HTR-8/SVneo (cell line): ENCODE results near the gene ZNF20.
A peak's percentile ranks its signal among the peaks of the same experiment; 100 is the strongest.
"Not testable (repeated sequence)": the region's sequence is repeated elsewhere in the genome, so short reads cannot be mapped to it uniquely, and the experiment has no call there.

Experiments used
- DNase-seq: peaks from one replicate; pipeline ENCODE4 v3.0.0; 2011; ENCODE audit warnings: low spot score, mixed read lengths; ENCODE audit not compliant: insufficient read length
- FAIRE-seq: peaks from 2 replicates; lab custom pipeline; 2011; peaks lifted over from hg19 to GRCh38; lab: Jason Lieb, UNC

Gene ZNF20

DNA sequence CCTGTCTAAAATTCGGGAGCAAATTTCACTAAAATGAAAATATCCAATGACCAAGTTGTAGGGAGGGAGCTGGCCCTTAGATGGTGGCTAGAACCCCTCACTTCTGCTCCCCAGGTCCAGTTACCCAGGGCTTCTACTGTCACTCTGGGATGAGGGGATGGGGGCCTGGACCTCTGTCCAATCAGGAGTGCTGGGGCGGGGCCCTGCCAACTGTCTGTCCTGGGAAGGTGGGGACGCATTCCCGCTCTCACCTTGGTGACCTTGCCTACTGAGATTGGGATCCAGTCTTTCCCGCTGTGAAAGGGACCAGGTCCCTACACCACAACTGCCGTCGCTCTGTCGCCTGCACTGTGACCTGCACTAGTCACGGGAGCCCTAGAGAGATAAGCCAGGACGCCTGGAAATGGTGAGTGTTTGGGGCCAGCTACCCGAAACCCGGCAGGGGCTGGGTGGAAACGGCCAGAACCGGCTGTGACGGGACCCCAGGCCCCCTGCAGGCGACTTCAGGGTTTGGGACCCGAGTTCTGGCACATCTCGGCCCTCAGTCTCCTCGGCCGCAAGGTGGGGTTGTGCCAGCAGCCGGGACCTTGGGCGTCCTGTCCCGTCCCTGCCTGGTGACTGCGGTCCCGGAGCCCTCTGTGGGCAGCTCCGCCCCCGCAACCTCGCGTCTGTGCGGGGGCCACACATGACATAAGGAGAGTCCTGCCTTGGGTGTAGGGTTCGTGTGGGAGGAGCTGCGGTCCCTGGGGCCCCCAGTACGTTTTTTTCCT is 22.8 kb downstream of the ZNF20 start:
- FAIRE-seq, result no peak
- no peak for DNase-seq

- no peak for DNase-seq
- no peak for FAIRE-seq
These were observed 27.0 kb downstream of the ZNF20 start for GRCh38 chr19:12113121-12113520.

DNA sequence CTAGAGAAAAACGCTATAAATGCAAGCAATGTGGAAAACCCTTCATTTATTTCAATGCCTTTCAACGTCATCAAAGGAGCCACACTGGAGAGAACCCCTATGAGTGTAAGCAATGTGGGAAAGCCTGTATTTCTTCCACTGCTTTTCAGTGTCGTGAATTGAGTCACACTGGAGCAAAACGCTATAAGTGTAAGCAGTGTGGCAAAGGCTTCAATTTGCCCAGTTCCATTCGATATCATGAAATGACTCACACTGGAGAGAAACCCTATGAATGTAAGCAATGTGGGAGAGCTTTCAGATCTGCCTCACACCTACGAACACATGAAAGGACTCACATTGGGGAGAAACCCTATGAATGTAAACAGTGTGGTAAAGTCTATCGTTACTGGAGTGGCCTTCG is 27.4 kb downstream of the ZNF20 start:
- no peak for FAIRE-seq

DNA sequence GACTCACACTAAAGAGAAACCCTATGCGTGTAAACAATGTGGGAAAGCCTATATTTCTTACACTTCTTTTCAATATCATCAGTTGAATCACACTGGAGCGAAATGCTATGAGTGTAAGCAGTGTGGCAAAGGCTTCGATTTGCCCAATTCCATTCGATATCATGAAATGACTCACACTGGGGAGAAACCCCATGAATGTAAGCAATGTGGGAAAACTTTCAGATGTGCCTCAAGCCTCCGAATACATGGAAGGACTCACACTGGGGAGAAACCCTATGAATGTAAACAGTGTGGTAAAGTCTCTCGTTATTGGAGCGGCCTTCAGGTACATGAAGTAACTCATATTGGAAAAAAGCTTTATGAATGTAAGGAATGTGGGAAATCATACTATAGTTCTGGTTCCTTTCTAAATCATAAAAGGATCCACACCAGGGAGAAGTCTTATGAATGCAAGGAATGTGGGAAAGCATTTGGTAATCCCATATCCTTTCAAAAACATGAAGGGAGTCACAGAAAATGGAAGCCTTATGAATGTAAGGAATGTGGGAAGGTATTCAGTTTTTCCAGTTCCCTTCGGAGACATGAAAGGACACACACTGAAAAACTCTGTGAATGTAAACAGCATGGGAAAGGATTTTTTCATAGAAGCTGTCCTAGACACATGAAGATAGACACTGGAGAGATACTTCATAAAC is 28.1 kb downstream of the ZNF20 start:
- DNase-seq, result no peak
- FAIRE-seq, result peak; percentile 57

More for the DNA sequence above, 27.4 kb downstream of the ZNF20 start:
- DNase-seq, result no peak

DNA sequence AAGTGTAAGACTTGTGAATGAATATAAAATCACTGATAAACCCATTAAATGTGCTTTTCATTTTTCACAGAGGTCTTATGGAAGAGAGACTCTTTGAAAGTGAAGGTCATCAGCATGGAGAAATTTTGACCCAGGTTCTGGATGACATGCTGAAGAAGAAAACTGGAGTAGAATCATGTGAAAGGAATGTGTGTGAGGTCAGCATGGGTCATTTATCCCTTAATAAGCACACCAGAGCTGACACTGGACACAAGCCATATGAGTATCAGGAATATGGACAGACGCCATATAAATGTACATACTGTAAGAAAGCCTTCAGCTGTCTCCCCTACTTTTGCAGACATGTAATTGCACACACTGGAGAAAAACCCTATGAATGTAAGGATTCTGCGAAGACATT is 29.0 kb downstream of the ZNF20 start:
- DNase-seq, result no peak
- no peak for FAIRE-seq

GRCh38 chr19:12103909-12104308 is 36.2 kb downstream of the ZNF20 start:
- DNase-seq, FAIRE-seq: not testable (repeated sequence)

- FAIRE-seq (no peak), DNase-seq (no peak)
These were observed 42.1 kb downstream of the ZNF20 start for GRCh38 chr19:12098040-12098439.

DNA sequence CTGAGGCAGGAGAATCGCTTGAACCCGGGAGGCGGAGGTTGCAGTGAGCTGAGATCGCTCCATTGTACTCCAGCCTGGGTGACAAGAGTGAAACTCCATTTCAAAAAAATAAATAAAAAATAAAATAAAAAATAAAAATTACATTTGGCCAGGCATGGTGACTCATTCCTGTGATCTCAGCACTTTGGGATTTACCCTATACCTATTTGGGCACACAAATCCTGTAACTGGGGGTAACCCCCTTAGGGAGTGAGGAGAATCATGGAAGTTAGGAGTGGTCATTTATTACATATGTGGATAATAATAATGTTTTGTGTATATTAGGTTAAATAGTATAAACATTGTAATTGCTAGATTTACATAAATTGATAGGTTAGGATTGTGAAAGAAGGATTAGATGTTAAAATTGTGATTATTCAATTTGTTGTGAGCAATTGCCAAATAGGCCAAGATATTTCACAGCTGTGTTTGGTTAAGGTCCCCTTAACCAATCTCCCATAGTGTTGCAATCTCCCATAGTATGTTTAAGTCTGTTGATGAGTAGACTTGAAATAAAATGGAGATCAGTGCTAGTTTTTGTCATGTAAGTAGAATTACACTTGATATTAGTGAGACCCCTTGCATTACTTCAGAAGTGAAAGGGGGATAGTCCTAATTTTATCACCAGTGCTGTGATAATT is 44.9 kb downstream of the ZNF20 start:
- DNase-seq, result no peak

DNA sequence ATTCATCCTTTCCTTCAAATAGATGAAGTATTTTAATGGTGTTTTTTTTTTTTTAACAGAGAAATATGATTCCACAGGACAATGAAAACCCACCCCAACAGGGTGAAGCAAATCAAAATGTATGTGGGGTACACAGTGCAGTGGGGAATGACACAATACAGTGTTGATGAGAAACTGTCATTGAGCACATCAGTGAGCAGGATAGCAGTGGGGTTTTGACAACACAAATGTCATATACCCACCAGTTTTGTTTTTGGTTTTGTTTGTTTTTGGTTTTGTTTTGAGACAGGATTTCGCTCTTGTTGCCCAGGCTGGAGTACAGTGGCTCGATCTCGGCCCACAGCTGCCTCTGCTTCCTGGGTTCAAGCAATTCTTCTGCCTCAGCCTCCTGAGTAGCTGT is 46.4 kb downstream of the ZNF20 start:
- FAIRE-seq (peak; percentile 13), DNase-seq (no peak)

More for the DNA sequence above, 44.9 kb downstream of the ZNF20 start:
- no peak for FAIRE-seq

DNA sequence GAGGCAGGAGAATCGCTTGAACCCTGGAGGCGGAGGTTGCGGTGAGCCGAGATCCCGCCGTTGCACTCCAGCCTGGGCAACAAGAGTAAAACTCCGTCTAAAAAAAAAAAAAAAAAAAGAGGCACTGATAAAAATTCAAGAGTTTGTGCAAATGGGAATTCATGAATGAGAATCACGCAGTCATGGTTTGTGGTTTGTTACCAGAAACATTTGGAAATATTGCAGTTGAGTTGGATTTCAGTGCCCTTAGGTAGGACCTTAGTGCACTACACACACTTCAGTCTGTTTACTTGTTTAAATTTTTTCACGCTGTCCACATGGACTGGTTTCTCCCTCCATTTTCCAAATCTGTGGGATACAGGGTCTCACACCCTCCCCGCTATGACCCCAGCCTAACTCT is 47.2 kb downstream of the ZNF20 start:
- FAIRE-seq (no peak), DNase-seq (no peak)

DNA sequence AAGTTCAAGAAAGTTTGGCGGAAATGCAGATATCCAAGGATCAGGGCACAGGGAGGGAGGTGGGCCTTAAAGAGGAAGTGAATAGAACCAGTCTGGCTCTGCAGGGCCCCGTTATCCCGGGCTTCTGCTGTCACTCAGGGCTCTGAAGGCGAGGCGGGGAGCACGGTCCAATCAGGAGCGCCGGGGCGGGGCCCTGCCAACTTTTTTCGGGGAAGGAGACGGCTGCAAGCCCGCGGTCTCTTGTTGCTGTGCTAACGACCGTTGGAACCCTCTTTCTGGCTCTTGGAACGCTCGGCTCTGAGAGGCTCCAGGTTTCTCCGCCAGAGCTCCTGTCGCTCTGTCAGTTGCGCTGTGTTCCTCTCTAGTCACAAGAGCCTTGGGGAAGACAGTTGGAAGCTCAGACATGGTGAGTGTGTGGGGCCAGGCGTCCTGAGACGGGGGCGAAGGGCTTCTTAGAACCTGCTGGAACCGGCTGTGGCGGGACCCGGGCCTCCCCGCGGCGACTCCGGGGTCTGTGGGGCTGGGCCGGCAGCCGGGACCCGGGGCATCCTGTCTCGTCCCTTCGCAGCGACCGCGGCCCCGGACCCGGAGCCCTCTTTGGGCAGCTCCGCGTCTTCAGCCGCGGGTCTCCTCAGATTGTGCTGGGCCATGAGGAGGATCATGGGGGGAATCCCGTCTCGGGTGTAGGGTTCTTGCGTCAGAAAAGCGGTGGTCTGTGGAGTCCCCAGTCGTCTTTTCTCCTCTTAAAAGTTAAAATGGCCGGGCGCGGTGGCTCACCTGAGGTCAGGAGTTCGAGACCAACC is 47.9 kb downstream of the ZNF20 start:
- DNase-seq (peak; percentile 92), FAIRE-seq (no peak)

DNA sequence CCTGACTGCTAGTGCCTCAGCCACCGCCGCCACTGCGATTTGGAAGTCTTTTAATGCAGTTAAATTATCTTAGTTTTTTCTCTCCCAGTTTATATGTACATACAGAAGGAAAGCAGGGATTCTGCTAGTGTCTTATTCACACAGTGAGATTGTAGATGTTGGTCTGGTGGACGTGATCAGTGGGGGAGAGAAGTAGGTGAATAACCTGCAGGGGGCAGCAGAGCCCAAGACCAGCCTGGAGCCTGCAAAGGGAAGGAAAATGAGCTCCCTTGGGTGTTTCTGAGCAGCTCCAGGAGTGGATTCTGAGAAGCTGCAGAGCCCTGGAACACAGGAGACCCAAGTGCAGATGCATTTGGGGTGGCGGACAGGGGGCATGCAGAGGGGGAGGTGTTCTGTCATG is 49.3 kb downstream of the ZNF20 start:
- peak; percentile 66 for DNase-seq
- FAIRE-seq, result peak; percentile 9

GRCh38 chr19:12085074-12085818 is 54.9 kb downstream of the ZNF20 start:
- DNase-seq (no peak), FAIRE-seq (no peak)

- DNase-seq, FAIRE-seq: not testable (repeated sequence)
These were observed 56.8 kb downstream of the ZNF20 start for GRCh38 chr19:12083336-12083735.
